Rectal smooth muscle tissue (tissue), 1 donor: ENCODE results near the gene ATRX.
"Not testable (repeated sequence)": the region's sequence is repeated elsewhere in the genome, so short reads cannot be mapped to it uniquely, and the experiment has no call there.

ENCODE experiments used
- H3K27ac ChIP-seq: one replicate; pipeline ENCODE4 v1.7.0; 2013; ENCODE audit warnings: low read depth, low read length, inconsistent platforms
- H3K27me3 ChIP-seq: one replicate; pipeline ENCODE4 v1.7.0; 2013; ENCODE audit warnings: low read length; ENCODE audit not compliant: control insufficient read depth, insufficient read depth
- H3K36me3 ChIP-seq: one replicate; pipeline ENCODE4 v1.7.0; 2013; ENCODE audit warnings: low read length; ENCODE audit not compliant: control insufficient read depth, insufficient read depth
- H3K4me1 ChIP-seq: one replicate; pipeline ENCODE4 v1.7.0; 2013; ENCODE audit warnings: low read length; ENCODE audit not compliant: control insufficient read depth, insufficient read depth
- H3K4me3 ChIP-seq: one replicate; pipeline ENCODE4 v1.7.0; 2013; ENCODE audit warnings: low read length
- H3K9ac ChIP-seq: one replicate; pipeline ENCODE4 v1.7.0; 2013; ENCODE audit warnings: low read length

ATRX gene

DNA sequence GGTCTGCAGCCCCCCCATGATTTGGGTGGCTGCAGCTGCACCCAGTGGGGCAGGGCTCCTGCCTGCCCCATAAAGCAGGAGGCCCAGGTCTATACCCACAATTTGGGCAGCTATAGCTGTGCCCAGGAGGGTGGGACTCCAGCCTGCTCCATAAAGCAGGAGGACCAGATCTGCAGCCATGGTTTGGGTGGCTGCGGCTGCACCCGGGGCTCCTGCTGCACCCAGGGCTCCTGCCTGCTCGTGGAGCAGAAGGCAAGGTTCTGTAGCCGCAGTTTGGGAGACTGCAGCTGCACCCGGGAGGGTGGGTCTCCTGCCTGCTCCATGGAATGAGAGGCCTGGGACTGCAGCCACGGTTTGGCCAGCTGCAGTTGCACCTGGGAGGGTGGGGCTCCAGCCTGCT is 81.1 kb downstream of the ATRX start:
- H3K9ac ChIP-seq = no peak overlapping the region
- H3K4me3 ChIP-seq = no peak overlapping the region
- no peaks in the 10 kb centered on the region for H3K27me3 ChIP-seq
- H3K36me3 ChIP-seq = no peaks in the 10 kb centered on the region
- no peaks in the 10 kb centered on the region for H3K4me1 ChIP-seq
- no peak overlapping the region for H3K27ac ChIP-seq

DNA sequence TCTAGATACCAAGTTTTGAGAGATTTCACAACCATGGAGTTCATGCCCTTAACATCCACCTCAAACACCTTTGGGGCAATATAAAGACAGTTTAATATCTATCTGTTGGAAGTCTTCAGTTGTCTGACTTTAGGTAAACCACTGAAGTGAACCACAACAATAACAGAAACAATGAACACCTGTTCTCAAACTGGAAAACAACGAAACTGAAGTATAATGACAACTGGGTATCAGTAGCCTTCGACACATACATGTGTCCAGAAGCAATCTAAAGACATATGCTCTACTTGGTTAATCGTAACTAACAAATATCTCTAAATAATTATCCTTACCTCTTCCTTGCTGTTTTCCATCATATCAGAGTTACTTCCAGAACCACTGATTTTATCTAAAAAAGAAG is 87.8 kb downstream of the ATRX start:
- H3K36me3 ChIP-seq = no peaks in the 10 kb centered on the region
- H3K4me1 ChIP-seq = no peaks in the 10 kb centered on the region
- H3K27ac ChIP-seq = no peak overlapping the region
- no peak overlapping the region for H3K4me3 ChIP-seq
- H3K27me3 ChIP-seq = no peaks in the 10 kb centered on the region
- no peak overlapping the region for H3K9ac ChIP-seq

GRCh38 chrX:77694491-77694890 is 91.5 kb downstream of the ATRX start:
- Histone ChIP-seq H3K27ac (no peak overlapping the region), H3K27me3 (no peaks in the 10 kb centered on the region), H3K36me3 (no peaks in the 10 kb centered on the region), H3K4me3 (no peak overlapping the region), H3K9ac (no peak overlapping the region), H3K4me1 (no peaks in the 10 kb centered on the region)

DNA sequence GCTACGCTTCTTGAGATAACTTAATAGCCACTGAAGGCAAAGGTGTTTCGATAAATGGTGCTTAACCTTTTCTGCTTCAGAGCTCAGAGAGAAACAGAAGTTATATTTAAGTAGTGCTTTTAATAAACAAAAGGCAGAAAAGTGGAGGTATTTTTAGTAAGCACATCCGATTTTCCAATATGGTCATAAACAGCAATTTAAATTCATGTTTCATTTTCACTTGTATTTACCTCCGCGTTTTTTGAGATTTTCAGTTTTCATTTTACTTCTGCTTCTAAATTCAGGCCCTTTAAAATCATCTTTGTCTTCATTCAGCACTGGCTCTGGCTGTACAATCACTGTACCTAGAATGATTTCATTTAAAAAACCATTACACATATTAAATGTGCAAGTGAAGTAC is 92.4 kb downstream of the ATRX start:
- no peaks in the 10 kb centered on the region for H3K27me3 ChIP-seq
- no peak overlapping the region for H3K27ac ChIP-seq
- no peak overlapping the region for H3K9ac ChIP-seq
- H3K4me1 ChIP-seq = no peaks in the 10 kb centered on the region
- no peak overlapping the region for H3K4me3 ChIP-seq
- H3K36me3 ChIP-seq = no peaks in the 10 kb centered on the region

GRCh38 chrX:77691916-77692315 is 94.1 kb downstream of the ATRX start:
- Histone ChIP-seq H3K36me3 (no peaks in the 10 kb centered on the region), H3K27ac (no peak overlapping the region), H3K9ac (no peak overlapping the region), H3K4me1 (no peaks in the 10 kb centered on the region), H3K27me3 (no peaks in the 10 kb centered on the region), H3K4me3 (no peak overlapping the region)

- Histone ChIP-seq H3K4me3 (no peak overlapping the region), H3K4me1 (no peaks in the 10 kb centered on the region), H3K27me3 (no peaks in the 10 kb centered on the region), H3K27ac (no peak overlapping the region), H3K36me3 (no peaks in the 10 kb centered on the region), H3K9ac (no peak overlapping the region)
Measured at GRCh38 chrX:77689376-77689775, 96.6 kb downstream of the ATRX start.

DNA sequence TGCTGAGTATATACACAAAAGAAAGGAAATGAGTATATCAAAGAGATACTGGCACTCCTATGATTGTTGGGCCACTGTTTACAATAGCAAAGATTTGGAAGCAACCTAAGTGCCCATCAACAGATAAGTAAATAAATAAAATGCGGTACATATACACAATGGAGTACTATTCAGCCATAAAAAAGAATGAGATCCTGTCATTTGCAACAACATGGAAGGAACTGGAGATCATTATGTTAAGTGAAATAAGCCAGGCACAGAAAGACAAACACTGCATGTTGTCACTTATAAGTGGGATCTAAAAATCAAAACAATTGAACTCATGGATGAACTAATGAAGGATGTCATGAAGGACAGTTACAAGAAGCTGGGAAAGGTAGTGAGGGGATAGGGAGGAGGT is 100.3 kb downstream of the ATRX start:
- H3K4me3 ChIP-seq, H3K27me3 ChIP-seq, H3K27ac ChIP-seq, H3K9ac ChIP-seq, H3K4me1 ChIP-seq, H3K36me3 ChIP-seq: not testable (repeated sequence)

DNA sequence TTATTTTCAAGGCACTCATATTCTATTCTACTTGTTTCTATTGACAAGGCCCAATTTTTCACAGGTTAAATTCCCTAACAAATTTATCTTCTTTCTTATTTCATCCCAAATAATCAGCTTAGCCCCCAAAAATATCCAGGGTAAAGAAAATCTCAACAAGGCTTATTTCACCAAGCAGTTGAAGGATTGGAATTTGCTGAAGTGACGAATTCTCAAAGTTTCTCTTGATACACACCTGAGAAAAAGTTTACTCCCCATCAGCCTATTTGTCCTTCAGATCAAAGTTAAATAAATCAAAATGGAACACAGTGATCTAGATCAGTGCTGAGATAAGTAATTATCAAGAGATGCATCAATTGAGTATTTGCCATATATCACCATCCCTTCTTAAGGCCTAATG is 106.9 kb downstream of the ATRX start:
- H3K9ac ChIP-seq = no peak overlapping the region
- H3K27me3 ChIP-seq = no peaks in the 10 kb centered on the region
- no peaks in the 10 kb centered on the region for H3K36me3 ChIP-seq
- no peaks in the 10 kb centered on the region for H3K4me1 ChIP-seq
- no peak overlapping the region for H3K27ac ChIP-seq
- H3K4me3 ChIP-seq = no peak overlapping the region

DNA sequence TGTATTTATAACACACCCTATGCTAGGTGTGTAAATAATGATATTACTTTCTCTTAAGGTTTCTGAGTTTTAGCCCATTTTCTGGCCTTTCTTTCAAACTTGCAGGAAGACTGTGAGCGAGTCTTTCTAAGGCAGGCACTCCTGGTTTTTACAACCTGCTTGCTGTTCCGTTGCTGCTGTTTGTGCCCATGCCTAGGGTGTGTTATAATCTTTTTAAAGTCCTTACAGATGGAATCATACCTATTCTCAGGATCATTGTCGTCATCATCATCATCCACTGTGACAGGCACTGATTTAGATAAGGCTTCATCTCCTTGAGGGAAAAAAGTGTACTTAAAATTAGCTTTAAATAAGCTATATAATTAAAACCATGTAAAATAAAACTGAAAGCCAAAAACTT is 110.0 kb downstream of the ATRX start:
- Histone ChIP-seq H3K9ac (no peak overlapping the region), H3K27me3 (no peaks in the 10 kb centered on the region), H3K27ac (no peak overlapping the region), H3K36me3 (no peaks in the 10 kb centered on the region), H3K4me3 (no peak overlapping the region), H3K4me1 (no peaks in the 10 kb centered on the region)

GRCh38 chrX:77668391-77669237 is 117.4 kb downstream of the ATRX start:
- no peaks in the 10 kb centered on the region for H3K27me3 ChIP-seq
- no peak overlapping the region for H3K27ac ChIP-seq
- no peak overlapping the region for H3K4me3 ChIP-seq
- H3K9ac ChIP-seq = no peak overlapping the region
- no peaks in the 10 kb centered on the region for H3K36me3 ChIP-seq
- no peaks in the 10 kb centered on the region for H3K4me1 ChIP-seq

GRCh38 chrX:77658886-77659285 is 127.1 kb downstream of the ATRX start:
- Histone ChIP-seq H3K4me3 (no peak overlapping the region), H3K27me3 (no peaks in the 10 kb centered on the region)

DNA sequence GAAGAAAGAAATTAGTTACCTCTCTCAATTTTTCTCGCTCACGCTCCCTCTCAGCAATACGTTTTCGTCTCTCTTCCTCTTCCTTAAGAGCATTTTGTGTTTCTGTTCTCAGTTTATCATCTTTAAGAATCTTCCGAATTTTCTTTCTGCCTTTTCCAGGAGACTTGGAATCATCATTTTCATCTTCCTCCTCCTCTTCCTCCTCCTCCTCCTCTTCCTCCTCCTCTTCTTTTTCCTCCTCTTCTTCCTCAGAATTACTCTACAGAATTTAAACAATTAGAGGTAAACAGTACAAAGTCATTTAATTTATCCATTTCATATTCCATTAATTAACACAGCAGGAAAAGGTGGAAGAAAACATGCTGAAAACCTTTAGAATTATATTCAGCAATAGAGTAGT is 133.9 kb downstream of the ATRX start:
- Histone ChIP-seq H3K4me3 (no peak overlapping the region), H3K4me1 (no peaks in the 10 kb centered on the region), H3K36me3 (no peaks in the 10 kb centered on the region), H3K9ac (no peak overlapping the region), H3K27ac (no peak overlapping the region), H3K27me3 (no peaks in the 10 kb centered on the region)

More at GRCh38 chrX:77658886-77659285, 127.1 kb downstream of the ATRX start:
- Histone ChIP-seq H3K36me3 (no peaks in the 10 kb centered on the region), H3K4me1 (no peaks in the 10 kb centered on the region), H3K27ac (no peak overlapping the region), H3K9ac (no peak overlapping the region)

DNA sequence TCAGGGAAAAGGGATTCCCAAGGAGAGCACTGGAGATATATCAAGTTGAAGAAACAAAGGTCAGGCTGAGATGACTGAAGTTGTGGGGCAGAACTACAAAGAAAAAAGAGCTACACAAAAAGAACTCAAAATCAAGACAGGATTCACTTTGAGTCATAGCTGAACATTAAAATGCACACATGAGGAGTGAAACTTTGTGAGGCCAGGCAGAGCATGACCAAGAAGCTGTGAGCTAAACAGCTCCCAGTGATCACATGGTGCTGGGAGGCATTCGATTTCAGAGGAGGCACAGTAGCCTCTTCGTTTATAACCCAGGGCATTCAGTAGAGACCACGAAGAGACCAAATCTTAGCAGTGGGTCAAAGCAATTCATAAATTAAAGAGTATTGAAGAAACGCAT is 145.3 kb downstream of the ATRX start:
- no peak overlapping the region for H3K4me3 ChIP-seq
- no peaks in the 10 kb centered on the region for H3K27me3 ChIP-seq
- H3K27ac ChIP-seq = no peak overlapping the region
- H3K9ac ChIP-seq = no peak overlapping the region
- peaks cover 5% of the 10 kb centered on the region for H3K36me3 ChIP-seq
- H3K4me1 ChIP-seq = no peaks in the 10 kb centered on the region
